GDM1 (cell line): ENCODE data around the gene GNG7.
"Not testable (repeated sequence)": the region's sequence is repeated elsewhere in the genome, so short reads cannot be mapped to it uniquely, and the experiment has no call there.

ENCODE experiments used
- DNase-seq: peaks from one replicate; lab custom pipeline; 2025; lab: John Stamatoyannopoulos, UW

The GNG7 gene

GRCh38 chr19:2464389-2464788 lies 238.1 kb downstream of the GNG7 start:
- DNase-seq = no peak

GRCh38 chr19:2463694-2464093 lies 238.8 kb downstream of the GNG7 start:
- DNase-seq = not testable (repeated sequence)

- DNase-seq = no peak
Observed at GRCh38 chr19:2462635-2463421, 239.7 kb downstream of the GNG7 start.

GRCh38 chr19:2461751-2462634 lies 240.5 kb downstream of the GNG7 start:
- DNase-seq = no peak
